ENCODE data around the gene NPR2.
A peak's percentile ranks its signal among the peaks of the same experiment; 100 is the strongest.

The NPR2 gene

DNA sequence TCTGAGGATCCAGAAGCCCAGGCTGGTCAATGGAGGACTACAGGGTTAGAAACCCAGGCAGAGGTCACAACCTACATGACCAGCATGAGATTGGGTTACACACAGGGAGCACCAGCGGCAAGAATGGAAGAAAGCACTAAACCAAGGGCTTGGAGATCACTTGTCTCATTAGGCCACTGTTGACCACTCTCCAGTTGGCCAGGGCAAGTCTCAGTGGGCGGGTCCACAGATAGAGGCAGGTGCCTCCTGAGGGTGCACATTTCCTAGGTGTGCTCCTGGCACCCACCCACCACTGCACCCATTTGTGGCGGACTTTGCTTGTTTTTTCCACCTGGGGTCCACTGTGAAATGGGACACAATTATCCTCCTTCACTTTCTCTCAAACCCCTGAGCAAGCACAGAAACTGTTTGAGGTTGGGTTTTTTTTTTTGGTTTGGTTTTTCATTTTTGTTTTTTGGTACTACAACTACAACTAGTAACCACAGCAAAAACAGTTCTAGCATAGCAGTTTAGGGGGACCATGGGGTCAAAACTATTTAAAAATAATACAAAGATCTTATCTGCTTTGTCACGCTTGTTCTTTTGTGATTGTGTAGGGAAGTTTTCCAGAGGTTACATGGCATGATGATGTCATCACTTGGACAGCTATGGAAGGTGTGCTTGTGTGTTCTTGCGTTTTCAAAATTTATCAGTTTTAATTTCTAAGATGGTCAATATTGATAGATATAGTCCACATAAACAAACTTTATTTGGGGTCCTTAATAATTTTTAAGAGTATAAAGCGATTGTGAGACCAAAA lies 6.1 kb downstream of the NPR2 start:
- H3K4me3 ChIP-seq (ENCODE audit: low read length): no peak overlapping the region
- TF ChIP-seq, protein P1, sequence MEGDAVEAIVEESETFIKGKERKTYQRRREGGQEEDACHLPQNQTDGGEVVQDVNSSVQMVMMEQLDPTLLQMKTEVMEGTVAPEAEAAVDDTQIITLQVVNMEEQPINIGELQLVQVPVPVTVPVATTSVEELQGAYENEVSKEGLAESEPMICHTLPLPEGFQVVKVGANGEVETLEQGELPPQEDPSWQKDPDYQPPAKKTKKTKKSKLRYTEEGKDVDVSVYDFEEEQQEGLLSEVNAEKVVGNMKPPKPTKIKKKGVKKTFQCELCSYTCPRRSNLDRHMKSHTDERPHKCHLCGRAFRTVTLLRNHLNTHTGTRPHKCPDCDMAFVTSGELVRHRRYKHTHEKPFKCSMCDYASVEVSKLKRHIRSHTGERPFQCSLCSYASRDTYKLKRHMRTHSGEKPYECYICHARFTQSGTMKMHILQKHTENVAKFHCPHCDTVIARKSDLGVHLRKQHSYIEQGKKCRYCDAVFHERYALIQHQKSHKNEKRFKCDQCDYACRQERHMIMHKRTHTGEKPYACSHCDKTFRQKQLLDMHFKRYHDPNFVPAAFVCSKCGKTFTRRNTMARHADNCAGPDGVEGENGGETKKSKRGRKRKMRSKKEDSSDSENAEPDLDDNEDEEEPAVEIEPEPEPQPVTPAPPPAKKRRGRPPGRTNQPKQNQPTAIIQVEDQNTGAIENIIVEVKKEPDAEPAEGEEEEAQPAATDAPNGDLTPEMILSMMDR (conservative IDR thresholded peaks at IDR 0.05; ENCODE audit: low read length): no peak
- no peak for DNase-seq (ENCODE audit: low read depth)

DNA sequence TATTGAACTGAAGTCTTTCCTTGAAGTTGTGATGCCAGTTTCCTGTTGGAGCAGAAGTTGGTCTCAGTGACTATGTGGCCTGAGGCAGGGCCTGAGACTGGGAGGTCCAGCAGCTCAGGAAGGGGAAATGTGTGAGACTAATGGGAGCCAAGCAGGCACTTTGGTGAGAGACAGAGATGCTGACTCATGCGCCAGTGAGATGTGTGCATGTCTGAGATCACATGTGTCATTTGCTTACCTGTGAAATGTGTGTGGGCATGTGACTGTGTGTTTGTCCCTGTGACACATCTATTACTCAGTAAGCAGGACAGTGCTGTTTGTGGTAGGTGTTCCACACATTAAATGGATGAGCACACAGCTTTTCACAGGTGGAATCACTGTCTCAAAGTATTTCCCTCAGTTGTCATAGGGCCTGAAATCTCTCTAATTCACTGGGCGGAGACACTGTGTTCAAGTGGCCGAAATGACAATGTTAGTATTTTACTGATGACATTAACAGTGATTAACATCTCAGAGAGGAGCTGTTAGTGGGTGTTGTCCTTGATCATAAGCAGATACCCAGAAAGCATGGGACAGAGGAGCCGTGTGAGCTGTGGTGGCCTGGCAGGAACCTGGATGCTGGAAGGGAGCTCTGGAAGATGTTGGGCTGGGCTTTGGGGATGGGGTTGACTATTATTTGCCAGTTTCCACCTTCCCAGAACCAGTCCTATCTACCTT lies 7.4 kb downstream of the NPR2 start:
- DNase-seq (ENCODE audit: low read depth): peak; percentile 42
- no peak overlapping the region for H3K4me3 ChIP-seq (ENCODE audit: low read length)
- TF ChIP-seq, protein P1 (conservative IDR thresholded peaks at IDR 0.05; ENCODE audit: low read length): no peak

DNA sequence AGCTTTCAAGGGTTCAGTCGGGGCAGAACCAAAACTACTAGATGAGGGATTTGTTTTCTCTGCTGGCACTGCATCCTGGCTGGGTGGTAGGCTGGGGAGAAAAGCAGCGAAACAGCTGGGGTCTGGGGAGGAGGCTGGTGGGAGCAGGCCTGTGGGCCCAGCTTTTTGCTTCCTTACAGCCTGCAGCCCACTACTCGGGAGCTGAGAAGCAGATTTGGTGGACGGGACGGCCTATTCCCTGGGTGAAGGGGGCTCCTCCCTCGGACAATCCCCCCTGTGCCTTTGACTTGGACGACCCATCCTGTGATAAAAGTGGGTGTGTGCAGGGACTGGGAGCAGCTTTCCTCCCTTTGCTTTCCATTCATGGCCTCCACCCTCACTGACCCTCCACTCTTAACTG lies 9.1 kb downstream of the NPR2 start:
- no peak overlapping the region for H3K4me3 ChIP-seq (ENCODE audit: low read length)
- TF ChIP-seq, protein P1 (conservative IDR thresholded peaks at IDR 0.05; ENCODE audit: low read length): no peak
- DNase-seq (ENCODE audit: low read depth): no peak

DNA sequence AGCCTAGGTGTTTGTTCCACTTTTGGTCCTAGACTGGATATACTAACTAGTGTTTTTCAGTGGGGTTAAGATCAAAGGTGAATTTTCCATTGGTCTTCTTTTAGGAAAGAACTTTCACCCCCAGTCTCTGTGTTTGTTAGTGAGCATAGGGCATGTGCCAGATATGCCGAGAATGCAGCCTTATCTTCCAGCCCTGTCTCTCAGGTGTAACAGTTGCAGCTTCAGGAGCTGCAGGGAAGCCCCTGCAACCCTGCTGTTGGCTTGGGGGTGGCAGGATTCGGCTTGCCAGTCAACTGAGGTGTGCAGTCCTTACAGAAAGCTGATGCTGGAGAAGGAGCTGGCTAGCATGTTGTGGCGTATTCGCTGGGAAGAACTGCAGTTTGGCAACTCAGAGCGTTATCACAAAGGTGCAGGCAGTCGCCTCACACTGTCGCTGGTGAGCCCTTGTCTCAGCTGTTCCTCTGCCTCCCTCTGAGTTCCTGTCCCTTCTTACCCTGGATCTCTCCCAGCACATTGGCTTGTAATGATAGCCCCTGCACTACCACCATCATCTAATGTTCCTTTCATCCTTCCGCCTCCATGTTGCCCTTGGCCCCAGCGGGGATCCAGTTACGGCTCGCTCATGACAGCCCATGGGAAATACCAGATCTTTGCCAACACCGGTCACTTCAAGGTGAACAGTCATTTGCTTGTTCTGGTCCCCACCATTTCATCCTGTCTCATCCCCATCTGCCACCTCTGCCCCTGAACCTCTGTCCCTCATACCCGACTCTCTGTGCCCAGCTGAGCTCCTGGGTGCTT lies 10.1 kb downstream of the NPR2 start:
- H3K4me3 ChIP-seq (ENCODE audit: low read length): no peak overlapping the region
- TF ChIP-seq, protein P1 (conservative IDR thresholded peaks at IDR 0.05; ENCODE audit: low read length): no peak
- no peak for DNase-seq (ENCODE audit: low read depth)

DNA sequence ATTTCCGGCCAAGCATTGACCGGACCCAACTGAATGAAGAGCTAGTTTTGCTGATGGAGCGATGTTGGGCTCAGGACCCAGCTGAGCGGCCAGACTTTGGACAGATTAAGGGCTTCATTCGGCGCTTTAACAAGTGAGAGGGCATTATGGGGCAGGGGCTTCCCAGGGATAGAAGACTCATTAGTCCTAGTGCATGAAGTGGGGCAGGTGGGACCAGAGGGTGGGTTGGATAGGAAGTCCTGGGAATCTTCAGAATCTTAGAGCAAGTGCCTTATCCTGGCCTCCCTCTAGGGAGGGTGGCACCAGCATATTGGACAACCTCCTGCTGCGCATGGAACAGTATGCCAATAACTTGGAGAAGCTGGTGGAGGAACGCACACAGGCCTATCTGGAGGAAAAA lies 14.7 kb downstream of the NPR2 start:
- H3K4me3 ChIP-seq (ENCODE audit: low read length): no peak overlapping the region
- TF ChIP-seq, protein P1 (conservative IDR thresholded peaks at IDR 0.05; ENCODE audit: low read length): no peak
- DNase-seq (ENCODE audit: low read depth): no peak

DNA sequence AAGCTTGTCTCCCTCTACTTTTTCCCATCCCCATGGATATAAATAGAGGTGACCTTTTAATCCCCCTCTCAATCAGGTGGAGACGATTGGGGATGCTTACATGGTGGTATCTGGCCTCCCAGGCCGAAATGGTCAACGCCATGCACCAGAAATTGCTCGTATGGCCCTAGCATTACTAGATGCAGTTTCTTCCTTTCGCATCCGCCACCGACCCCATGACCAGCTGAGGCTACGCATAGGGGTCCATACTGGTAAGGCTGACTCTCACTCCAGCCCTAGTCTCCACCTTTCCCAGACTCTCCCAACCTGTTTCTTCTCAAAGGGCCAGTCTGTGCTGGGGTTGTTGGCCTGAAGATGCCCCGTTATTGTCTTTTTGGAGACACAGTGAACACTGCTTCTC lies 17.0 kb downstream of the NPR2 start:
- DNase-seq (ENCODE audit: low read depth): no peak
- TF ChIP-seq, protein P1 (conservative IDR thresholded peaks at IDR 0.05; ENCODE audit: low read length): no peak
- H3K4me3 ChIP-seq (ENCODE audit: low read length): no peak overlapping the region

Measured in AG10803 (cell line).